ENCODE results near the gene PDE10A. TPM values are rescaled to one million over a fixed set of nuclear protein-coding genes. Genes with fewer than 3 reads are reported as not detected.

Gene PDE10A
- total and polyA plus RNA-seq, 3 experiments from 2014 or later = not detected

GRCh38 chr6:165701005-165701404 lies 38.0 kb upstream of the PDE10A start:
- H3K9me3 ChIP-seq (ENCODE audit: low read length) = no peaks in the 10 kb centered on the region
- Mint-ChIP-seq H3K4me3 (no peak overlapping the region), H3K27me3 (peaks cover 0 to 4% of the 10 kb centered on the region in 2 donors), H3K36me3 (no peaks in the 10 kb centered on the region), H3K27ac (no peak overlapping the region), H3K9me3 (peaks cover 0 to 10% (median 6%) of the 10 kb centered on the region in 5 donors), H3K4me1 (no peaks in the 10 kb centered on the region)
- no peak overlapping the region for H3K4me3 ChIP-seq (ENCODE audit: low read length)
- ChIA-PET POLR2A (no interaction called here), CTCF (no interaction called here)
- H3K36me3 ChIP-seq (ENCODE audit: insufficient read depth, low read length) = no peaks in the 10 kb centered on the region
- no peaks in the 10 kb centered on the region for H3K4me1 ChIP-seq (ENCODE audit: insufficient read depth, low read length)
- H3K27ac ChIP-seq (ENCODE audit: low read depth, low read length) = no peak overlapping the region
- DNase-seq = no peak
- H3K27me3 ChIP-seq (ENCODE audit: insufficient read depth, low read length, poor library complexity, severe bottlenecking) = no peaks in the 10 kb centered on the region

DNA sequence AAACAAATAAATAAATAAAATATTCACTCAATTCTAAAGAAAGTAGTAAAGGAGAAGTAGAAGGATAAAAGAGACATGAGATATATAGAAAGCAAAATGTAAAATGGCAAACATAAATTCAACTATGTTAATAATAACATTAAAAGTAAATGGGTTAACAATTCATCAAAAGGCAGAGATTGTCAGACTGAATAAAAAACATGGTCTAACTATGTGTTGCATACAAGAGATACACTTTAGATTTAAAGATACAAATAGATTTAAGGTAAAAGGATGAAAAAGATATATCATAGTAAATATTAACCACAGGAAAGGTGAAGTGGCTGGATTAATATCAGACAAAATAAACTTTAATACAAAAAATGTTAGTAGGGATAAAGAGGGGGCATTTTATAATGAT lies 35.8 kb upstream of the PDE10A start:
- Mint-ChIP-seq H3K4me3 (no peak overlapping the region), H3K27ac (no peak overlapping the region), H3K4me1 (no peaks in the 10 kb centered on the region), H3K36me3 (no peaks in the 10 kb centered on the region), H3K27me3 (peaks cover 2 to 4% of the 10 kb centered on the region in 2 donors), H3K9me3 (peaks cover 0 to 10% (median 6%) of the 10 kb centered on the region in 5 donors)
- Histone ChIP-seq H3K4me3 (ENCODE audit: low read length) (no peak overlapping the region), H3K36me3 (ENCODE audit: insufficient read depth, low read length) (no peaks in the 10 kb centered on the region), H3K27ac (ENCODE audit: low read depth, low read length) (no peak overlapping the region), H3K4me1 (ENCODE audit: insufficient read depth, low read length) (no peaks in the 10 kb centered on the region), H3K9me3 (ENCODE audit: low read length) (no peaks in the 10 kb centered on the region), H3K27me3 (ENCODE audit: insufficient read depth, low read length, poor library complexity, severe bottlenecking) (no peaks in the 10 kb centered on the region)
- ChIA-PET CTCF (no interaction called here), POLR2A (no interaction called here)
- no peak for DNase-seq

- no peak overlapping the region for H3K4me3 Mint-ChIP-seq
- peaks cover 0 to 12% (median 6%) of the 10 kb centered on the region in 5 donors for H3K9me3 Mint-ChIP-seq
- no peaks in the 10 kb centered on the region for H3K36me3 Mint-ChIP-seq
- peaks cover 1 to 2% of the 10 kb centered on the region in 2 donors for H3K27me3 Mint-ChIP-seq
- no peaks in the 10 kb centered on the region for H3K4me1 ChIP-seq (ENCODE audit: insufficient read depth, low read length)
- H3K27ac ChIP-seq (ENCODE audit: low read depth, low read length) = no peak overlapping the region
- no peaks in the 10 kb centered on the region for H3K9me3 ChIP-seq (ENCODE audit: low read length)
- H3K27me3 ChIP-seq (ENCODE audit: insufficient read depth, low read length, poor library complexity, severe bottlenecking) = no peaks in the 10 kb centered on the region
- H3K4me1 Mint-ChIP-seq = no peaks in the 10 kb centered on the region
- H3K4me3 ChIP-seq (ENCODE audit: low read length) = no peak overlapping the region
- no peak overlapping the region for H3K27ac Mint-ChIP-seq
- CTCF ChIA-PET = no interaction called here
- H3K36me3 ChIP-seq (ENCODE audit: insufficient read depth, low read length) = no peaks in the 10 kb centered on the region
- no peak for DNase-seq
- POLR2A ChIA-PET = no interaction called here
These were observed 34.1 kb upstream of the PDE10A start for GRCh38 chr6:165697171-165697570.

DNA sequence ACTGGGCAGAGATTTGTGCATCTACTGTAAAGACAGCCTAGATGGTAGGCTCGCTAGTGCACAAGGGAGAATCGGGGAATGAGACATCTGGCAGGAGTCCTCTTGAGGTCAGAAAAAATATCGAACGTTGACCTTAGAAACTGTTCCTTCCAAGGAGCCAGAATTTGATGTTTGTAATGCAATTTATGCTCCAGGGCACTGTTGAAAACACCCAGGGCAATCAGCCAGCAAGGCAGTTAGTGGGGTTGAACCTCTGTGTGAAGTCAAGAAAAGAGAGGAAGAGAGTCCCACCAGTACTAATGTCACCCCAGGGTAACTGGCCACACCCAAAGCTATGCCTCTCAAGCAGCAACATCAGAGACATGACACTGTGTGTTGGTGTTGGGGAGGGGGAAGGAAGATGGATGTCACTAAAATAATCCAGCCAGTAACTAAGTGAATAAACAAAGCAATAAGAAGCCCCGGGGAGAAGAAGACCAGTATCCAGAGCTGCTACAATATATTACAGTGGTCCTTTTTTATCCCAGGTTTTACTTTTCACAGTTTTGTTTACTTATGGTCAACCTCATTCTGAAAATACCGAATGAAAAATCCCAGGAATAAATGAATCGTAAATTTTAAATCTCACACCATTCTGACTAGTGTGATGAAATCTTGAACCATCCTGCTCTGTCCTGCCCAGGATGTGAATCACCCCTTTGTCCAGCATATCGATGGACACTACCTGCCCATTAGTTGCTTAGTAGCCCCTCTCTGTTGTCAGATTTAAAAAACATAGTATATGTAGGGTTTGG lies 32.9 kb upstream of the PDE10A start:
- H3K27me3 ChIP-seq (ENCODE audit: insufficient read depth, low read length, poor library complexity, severe bottlenecking) = no peaks in the 10 kb centered on the region
- Mint-ChIP-seq H3K4me3 (no peak overlapping the region), H3K4me1 (no peaks in the 10 kb centered on the region), H3K9me3 (peaks cover 0 to 12% (median 4%) of the 10 kb centered on the region in 5 donors), H3K27ac (no peak overlapping the region), H3K27me3 (peaks cover 1 to 2% of the 10 kb centered on the region in 2 donors), H3K36me3 (no peaks in the 10 kb centered on the region)
- H3K9me3 ChIP-seq (ENCODE audit: low read length) = no peaks in the 10 kb centered on the region
- no peak for DNase-seq
- CTCF ChIA-PET = no interaction called here
- no peaks in the 10 kb centered on the region for H3K36me3 ChIP-seq (ENCODE audit: insufficient read depth, low read length)
- no peak overlapping the region for H3K27ac ChIP-seq (ENCODE audit: low read depth, low read length)
- POLR2A ChIA-PET = no interaction called here
- no peak overlapping the region for H3K4me3 ChIP-seq (ENCODE audit: low read length)
- no peaks in the 10 kb centered on the region for H3K4me1 ChIP-seq (ENCODE audit: insufficient read depth, low read length)

DNA sequence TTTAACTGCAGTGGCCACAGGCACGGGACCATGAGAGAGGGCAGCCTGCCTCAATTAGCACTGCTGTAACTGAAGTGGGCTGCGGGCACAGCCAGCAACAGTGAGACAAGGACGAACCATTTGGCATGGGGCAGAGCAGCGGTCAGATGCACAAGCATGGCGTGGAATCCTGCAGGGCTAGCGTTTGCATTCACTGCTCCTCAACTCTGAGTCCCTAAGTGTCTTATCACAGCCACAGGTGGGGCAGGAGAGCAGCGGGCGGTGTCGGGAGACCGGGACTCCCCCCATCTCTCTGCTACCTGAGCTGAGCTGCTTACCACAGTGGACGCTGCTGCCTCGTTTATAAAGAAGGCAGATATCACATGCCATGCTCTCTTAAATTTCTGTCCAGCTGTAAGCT lies 31.3 kb upstream of the PDE10A start:
- ChIA-PET POLR2A (no interaction called here), CTCF (no interaction called here)
- peaks cover 0 to 12% (median 4%) of the 10 kb centered on the region in 5 donors for H3K9me3 Mint-ChIP-seq
- Histone ChIP-seq H3K27me3 (ENCODE audit: insufficient read depth, low read length, poor library complexity, severe bottlenecking) (no peaks in the 10 kb centered on the region), H3K9me3 (ENCODE audit: low read length) (no peaks in the 10 kb centered on the region), H3K36me3 (ENCODE audit: insufficient read depth, low read length) (no peaks in the 10 kb centered on the region), H3K27ac (ENCODE audit: low read depth, low read length) (no peak overlapping the region), H3K4me3 (ENCODE audit: low read length) (no peak overlapping the region), H3K4me1 (ENCODE audit: insufficient read depth, low read length) (no peaks in the 10 kb centered on the region)
- no peak for DNase-seq
- peaks cover 2% of the 10 kb centered on the region in 2 donors for H3K27me3 Mint-ChIP-seq
- H3K4me3 Mint-ChIP-seq = no peak overlapping the region
- no peaks in the 10 kb centered on the region for H3K4me1 Mint-ChIP-seq
- no peaks in the 10 kb centered on the region for H3K36me3 Mint-ChIP-seq
- no peak overlapping the region for H3K27ac Mint-ChIP-seq

DNA sequence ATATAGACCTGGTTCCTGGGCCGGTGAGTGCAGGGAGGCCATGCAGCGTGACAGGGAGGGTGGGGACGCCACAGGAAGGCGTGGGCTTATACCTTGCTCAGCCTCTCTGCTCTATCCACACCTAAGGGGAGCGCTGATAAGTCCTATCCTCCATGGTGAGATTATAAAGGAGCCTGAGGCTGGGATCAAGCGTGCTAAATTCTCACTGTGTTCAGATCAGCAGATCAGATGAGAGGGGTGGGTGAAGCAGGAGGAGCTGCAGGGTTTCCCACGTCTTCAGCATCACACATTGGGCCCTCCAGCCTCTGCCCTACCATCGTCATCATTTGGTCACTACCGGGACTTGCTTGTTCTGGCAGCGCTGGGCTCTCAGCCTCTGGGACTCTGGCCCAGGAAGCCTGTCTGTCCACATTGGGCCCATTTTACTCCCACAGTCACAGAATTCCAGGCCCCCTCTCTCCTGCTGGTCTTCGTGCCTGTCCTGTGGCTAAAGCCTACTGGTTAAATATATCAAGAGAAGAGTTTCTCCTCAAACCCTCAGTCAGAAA lies 29.1 kb upstream of the PDE10A start:
- H3K9me3 ChIP-seq (ENCODE audit: low read length) = no peaks in the 10 kb centered on the region
- no peaks in the 10 kb centered on the region for H3K36me3 ChIP-seq (ENCODE audit: insufficient read depth, low read length)
- H3K27me3 Mint-ChIP-seq = peaks cover 2 to 3% of the 10 kb centered on the region in 2 donors
- CTCF ChIA-PET = no interaction called here
- no peak overlapping the region for H3K27ac Mint-ChIP-seq
- POLR2A ChIA-PET = no interaction called here
- DNase-seq = no peak
- no peak overlapping the region for H3K4me3 Mint-ChIP-seq
- no peak overlapping the region for H3K4me3 ChIP-seq (ENCODE audit: low read length)
- H3K27ac ChIP-seq (ENCODE audit: low read depth, low read length) = no peak overlapping the region
- H3K4me1 Mint-ChIP-seq = no peaks in the 10 kb centered on the region
- no peaks in the 10 kb centered on the region for H3K4me1 ChIP-seq (ENCODE audit: insufficient read depth, low read length)
- H3K27me3 ChIP-seq (ENCODE audit: insufficient read depth, low read length, poor library complexity, severe bottlenecking) = no peaks in the 10 kb centered on the region
- no peaks in the 10 kb centered on the region for H3K36me3 Mint-ChIP-seq
- peaks cover 0 to 8% (median 4%) of the 10 kb centered on the region in 5 donors for H3K9me3 Mint-ChIP-seq

DNA sequence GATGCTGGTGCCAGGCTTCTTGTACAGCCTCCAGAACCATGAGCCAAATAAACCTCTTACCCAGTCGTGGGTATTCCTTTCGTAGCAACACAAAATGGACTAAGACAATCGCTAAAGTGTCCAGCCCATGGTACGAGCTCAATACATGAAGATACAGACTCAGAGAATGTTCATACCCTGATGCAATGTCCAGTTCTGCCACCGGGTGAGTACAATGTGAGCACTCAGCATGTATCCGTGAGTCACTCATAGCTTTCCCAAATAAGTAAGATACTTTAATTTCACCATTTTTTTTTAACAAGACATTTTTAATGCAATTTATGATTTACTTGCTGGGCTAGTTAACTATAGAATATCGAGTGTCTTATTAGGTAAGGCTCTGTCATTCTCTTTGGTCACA lies 26.7 kb upstream of the PDE10A start:
- Histone ChIP-seq H3K9me3 (ENCODE audit: low read length) (no peaks in the 10 kb centered on the region), H3K4me1 (ENCODE audit: insufficient read depth, low read length) (no peaks in the 10 kb centered on the region), H3K27me3 (ENCODE audit: insufficient read depth, low read length, poor library complexity, severe bottlenecking) (no peaks in the 10 kb centered on the region), H3K27ac (ENCODE audit: low read depth, low read length) (no peak overlapping the region), H3K4me3 (ENCODE audit: low read length) (no peak overlapping the region), H3K36me3 (ENCODE audit: insufficient read depth, low read length) (no peaks in the 10 kb centered on the region)
- ChIA-PET CTCF (no interaction called here), POLR2A (no interaction called here)
- H3K36me3 Mint-ChIP-seq = no peaks in the 10 kb centered on the region
- H3K9me3 Mint-ChIP-seq = peaks cover 0 to 4% (median 3%) of the 10 kb centered on the region in 5 donors
- no peak overlapping the region for H3K27ac Mint-ChIP-seq
- peaks cover 0 to 3% of the 10 kb centered on the region in 2 donors for H3K27me3 Mint-ChIP-seq
- no peak overlapping the region for H3K4me3 Mint-ChIP-seq
- H3K4me1 Mint-ChIP-seq = no peaks in the 10 kb centered on the region
- no peak for DNase-seq

DNA sequence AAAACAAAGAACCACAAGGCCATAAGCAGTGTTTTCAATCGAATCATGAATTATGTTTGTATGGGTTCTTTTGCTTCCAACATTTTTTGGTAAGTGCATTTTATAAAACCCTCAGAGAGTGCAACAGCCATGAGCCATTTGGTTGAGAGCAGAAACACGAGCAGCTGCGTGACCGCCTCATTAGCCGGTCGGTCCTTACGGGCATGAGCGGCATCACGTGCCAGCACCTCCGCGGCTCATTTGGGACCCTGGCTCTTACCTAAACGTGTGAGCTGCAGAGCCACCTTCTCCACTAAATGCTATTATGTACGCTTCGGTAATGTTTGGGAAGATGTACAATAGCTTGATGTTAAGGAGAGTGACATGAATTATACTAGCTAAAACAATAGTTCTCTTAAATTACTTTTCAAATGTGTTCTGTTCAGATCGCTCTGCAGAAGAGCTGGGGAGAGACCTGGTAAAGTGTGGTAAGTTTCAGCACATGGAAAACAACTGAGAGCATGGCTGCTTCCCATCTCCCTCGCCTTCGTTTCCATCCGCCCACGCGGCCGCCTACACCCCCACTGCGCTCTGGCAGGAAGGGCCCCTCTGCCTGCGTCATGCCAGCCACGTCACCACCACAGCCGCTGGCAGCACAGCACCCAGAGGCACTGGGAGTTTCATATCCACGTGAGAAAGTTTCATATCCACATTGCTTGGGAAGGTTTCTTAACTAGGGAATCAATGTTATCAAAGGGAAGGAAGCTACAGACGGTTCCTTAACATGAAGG lies 23.7 kb upstream of the PDE10A start:
- Mint-ChIP-seq H3K4me1 (no peaks in the 10 kb centered on the region), H3K36me3 (no peaks in the 10 kb centered on the region), H3K9me3 (peaks cover 0 to 4% (median 0%) of the 10 kb centered on the region in 5 donors), H3K27ac (no peak overlapping the region), H3K27me3 (peaks cover 5 to 9% of the 10 kb centered on the region in 2 donors), H3K4me3 (no peak overlapping the region)
- no peak for DNase-seq
- POLR2A ChIA-PET = no interaction called here
- Histone ChIP-seq H3K4me3 (ENCODE audit: low read length) (no peak overlapping the region), H3K27me3 (ENCODE audit: insufficient read depth, low read length, poor library complexity, severe bottlenecking) (no peaks in the 10 kb centered on the region), H3K27ac (ENCODE audit: low read depth, low read length) (no peak overlapping the region), H3K4me1 (ENCODE audit: insufficient read depth, low read length) (no peaks in the 10 kb centered on the region), H3K36me3 (ENCODE audit: insufficient read depth, low read length) (no peaks in the 10 kb centered on the region), H3K9me3 (ENCODE audit: low read length) (no peaks in the 10 kb centered on the region)
- CTCF ChIA-PET = no interaction called here

All from CD8-positive, alpha-beta memory T cell (primary cell).